GM18511 (cell line): ENCODE measurements around the gene KLHL26.
A peak's percentile ranks its signal among the peaks of the same experiment; 100 is the strongest.

Experiments
- ATAC-seq: cut with Tn5 transposase; IDR thresholded peaks from one replicate; pipeline ENCODE4 v1.9.1; 2021; ENCODE audit warnings: mild to moderate bottlenecking, moderate library complexity; ENCODE audit not compliant: unreplicated experiment

Gene KLHL26

DNA sequence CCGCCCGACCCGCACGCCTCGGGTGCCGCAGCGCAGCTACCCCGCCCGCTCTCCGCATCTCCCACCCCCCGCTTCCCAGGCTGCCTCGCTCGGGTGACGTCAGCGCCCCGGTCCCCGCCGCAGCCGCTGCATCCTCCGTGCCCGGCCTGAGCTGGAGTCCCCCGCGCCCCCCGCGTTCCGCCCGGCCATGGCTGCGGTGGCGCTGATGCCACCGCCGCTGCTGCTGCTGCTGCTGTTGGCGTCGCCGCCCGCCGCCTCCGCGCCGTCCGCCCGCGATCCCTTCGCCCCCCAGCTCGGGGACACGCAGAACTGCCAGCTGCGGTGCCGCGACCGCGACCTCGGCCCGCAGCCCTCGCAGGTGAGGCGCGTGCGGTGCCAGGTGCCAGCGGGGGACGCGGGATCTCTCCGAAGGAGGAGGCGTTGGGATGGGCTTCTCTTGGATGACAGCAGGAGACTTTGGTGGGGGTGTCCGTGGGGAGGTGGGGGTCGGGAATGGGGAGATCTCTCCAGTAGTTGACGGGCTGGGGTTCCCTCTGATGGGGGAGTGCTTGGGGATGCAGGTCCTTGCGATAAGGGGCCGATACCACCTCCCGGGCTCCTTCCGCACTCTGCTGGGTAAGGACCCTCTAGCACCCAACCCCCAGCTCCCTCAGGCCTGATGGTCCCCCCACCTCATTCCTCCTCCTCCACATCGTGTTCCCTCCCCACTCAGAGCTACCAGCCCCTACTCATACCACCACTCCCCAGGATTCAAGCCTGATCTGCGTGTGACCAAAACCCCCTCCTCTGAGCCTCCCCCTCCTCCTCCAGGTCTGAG lies 23.8 kb upstream of the KLHL26 start, which contains the start of gene TMEM59L:
Gene TMEM59L, plus strand, starts transcription at position 99 of the 817 bp plus-strand sequence. Its CDS starts 89 bp downstream, at position 188.
- ATAC-seq: no peak

DNA sequence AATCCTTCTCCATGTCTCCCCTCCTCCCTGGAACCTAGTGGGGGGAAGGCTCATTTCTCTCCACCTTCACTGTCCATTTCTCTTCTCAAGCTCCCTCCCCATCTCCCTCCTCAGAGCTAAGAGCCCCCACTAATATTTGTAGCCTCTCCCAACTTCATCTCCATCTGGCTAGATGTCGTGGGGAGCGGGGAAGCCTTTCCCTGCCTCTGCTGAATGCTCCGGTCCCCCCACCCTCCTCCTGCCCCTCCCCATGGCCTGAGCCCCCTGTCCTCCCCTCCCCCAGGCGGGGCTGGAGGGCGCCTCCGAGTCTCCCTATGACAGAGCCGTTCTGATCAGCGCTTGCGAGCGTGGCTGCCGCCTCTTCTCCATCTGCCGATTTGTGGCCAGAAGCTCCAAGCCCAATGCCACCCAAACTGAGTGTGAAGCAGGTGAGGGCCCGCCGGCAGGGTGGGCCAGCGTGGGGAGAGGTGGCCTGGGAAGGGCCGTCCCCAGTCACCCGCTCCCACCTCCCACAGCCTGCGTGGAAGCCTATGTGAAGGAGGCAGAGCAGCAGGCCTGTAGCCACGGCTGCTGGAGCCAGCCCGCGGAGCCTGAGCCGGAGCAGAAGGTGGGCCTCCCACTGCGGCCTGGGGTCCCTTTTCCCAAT lies 23.1 kb upstream of the KLHL26 start:
- ATAC-seq: no peak

DNA sequence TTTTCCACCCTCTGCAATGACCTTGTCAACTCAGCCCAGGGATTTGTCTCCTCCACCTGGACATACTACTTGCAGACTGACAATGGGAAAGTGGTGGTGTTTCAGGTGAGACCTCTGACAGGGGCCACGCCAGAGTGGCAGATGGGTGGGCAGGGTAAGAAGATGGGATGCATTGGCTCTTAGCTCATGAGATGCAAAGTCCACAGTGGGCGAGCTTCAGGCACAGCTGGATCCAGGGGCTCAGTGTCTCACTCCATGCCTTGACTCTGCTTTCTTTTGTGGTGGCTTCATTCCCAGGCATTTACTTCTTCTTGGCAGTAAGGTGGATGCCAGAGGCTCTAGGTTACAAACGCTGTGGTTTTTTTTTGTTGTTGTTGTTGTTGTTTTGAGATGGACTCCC lies 20.8 kb upstream of the KLHL26 start:
- ATAC-seq: no peak

DNA sequence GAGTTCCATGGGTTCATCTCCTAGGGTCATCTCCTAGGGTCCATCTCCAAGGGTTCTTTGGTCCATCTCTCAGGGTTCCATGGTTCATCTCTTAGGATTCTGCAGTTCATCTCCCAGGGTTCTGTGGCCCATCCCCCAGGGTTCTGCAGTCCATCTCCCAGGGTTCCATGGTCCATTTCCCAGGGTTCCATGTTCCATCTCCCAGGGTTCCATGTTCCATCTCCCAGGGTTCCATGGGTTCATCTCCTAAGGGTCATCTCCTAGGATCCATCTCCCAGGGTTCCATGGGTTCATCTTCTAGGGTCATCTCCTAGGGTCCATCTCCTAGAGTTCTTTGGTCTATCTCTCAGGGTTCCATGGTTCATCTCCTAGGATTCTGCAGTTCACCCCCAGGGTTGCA lies 19.3 kb upstream of the KLHL26 start:
- ATAC-seq: no peak

DNA sequence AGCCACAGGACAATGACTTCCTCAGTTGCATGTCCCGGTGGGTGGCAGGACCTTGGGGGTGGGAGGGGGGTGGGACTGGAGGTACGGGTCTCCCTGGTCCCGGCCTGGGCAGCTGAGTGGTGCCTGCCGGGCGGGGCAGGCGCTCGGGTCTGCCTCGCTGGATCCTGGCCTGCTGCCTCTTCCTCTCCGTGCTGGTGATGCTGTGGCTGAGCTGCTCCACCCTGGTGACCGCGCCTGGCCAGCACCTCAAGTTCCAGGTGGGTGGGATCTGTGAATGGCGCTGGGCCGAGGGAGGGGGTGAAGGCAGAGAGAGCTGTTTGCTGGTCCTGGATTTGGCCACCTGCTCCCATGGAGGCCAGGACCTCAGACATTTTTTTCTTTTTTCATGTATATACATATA lies 18.6 kb upstream of the KLHL26 start:
- no peak for ATAC-seq

DNA sequence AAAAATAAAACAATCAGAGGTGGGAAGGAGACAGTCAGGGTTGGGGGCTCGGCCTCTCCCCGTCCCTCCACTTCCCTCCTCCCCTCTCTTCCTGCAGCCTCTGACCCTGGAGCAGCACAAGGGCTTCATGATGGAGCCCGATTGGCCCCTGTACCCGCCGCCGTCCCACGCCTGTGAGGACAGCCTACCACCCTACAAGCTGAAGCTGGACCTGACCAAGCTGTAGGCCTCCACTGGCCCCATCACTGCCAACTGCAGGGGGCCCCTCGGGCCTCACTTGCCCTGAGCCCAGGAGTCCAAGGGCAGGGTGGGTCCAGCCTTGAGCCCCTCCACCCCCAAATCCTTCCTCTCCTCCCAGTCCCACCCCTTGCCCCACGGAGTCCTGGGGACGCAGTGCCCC lies 16.5 kb upstream of the KLHL26 start:
- no peak for ATAC-seq

DNA sequence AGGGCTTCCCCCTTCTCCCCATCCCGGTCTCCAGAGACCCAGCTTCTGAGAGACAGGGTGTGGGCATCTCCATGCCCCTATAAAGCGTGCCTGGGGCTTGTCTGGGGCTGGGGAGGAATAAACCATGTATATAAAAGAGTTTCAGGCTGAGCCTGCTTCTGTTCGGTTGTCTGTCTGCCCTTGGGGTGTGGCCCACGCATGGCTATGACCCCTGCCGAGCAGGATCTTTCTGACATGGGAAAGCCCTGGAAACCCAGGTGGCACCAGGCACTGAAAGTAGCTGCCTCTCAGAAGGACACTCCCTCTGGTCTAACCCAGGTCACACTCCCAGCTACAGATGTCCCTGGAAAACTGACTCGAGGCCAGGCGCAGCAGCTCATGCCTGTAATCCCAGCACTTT lies 15.9 kb upstream of the KLHL26 start:
- no peak for ATAC-seq

DNA sequence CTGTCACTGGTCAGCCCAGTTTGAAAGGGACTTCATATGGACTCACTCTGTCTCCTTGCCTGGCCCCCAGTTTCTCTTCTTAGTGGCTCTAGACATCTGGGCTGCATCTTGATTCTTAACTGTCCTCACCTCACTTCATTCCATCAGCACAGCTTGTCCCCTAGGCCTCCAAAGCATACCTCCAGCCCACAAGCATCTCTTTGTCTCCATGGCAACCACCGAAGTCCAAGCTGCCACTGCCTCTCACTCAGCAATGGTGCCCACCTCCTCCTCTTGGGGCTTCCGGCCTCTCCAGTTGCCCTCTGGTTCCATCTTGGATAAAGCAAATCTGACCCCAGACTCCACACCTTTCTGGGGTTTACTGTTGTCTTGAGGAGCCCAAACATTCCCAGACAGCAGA lies 9.9 kb upstream of the KLHL26 start:
- no peak for ATAC-seq

DNA sequence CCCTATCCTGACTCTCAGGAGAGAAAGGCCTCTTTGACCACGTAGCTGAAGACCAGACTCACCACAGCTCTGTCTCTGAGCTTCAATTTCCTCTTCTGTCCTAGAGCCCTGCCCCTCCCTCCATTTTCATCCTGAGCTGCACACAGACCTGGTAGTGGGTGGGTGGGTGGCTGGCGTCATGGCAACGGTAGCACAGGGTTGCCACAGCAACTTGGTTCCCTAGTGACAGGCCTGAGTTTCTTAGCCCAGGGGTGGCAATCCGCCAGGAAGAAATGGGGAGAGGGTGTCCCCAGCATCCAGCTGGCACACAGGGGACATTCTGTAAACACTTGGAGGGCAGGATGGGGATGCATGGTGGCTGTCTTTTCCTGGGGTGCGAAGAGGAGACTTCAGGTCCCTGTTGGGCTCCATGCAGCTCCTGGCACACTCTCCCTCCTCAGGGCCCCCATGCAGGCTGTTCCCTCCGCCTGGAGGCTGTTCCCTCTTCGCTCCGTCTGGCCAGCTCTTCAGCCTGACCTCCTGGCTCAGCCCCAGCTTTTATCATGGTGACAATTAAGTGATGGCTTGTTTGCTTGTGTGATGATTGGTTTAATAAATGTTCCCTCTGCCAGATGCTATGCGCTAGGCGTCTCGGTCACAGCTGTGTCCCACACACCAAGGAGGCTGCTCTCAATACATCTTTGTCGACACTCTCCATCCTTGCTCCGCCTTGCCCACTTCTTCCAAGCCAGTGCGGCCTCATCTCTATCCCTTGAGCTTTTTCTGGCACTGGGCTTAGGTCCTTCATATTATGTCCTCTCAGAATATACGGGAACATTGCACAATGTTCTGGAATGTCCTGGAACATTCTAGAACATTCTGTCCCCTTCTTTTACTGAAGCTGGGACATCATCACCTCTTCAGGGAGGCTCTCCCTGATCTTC lies 7.4 kb upstream of the KLHL26 start:
- ATAC-seq: no peak

DNA sequence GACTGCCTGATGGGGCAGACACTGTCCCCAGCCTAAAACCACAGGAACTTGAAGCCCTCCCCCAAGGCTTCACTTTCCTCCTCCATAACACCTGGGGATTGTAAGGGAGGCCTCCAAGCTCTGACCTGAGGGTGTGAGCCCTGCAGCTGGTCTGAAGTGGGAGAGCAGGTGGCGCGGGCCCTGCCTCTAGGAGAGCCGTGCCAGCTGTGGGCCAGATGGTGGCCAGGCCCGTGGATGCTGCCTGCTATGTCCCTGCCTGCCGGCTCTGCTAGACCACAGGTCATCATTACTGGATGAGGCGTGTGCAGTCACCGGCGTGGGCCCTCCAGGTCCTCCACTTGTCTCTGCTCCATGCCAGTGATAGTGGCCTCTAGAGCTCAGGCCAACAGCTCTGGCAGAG lies 3.5 kb upstream of the KLHL26 start:
- no peak for ATAC-seq

DNA sequence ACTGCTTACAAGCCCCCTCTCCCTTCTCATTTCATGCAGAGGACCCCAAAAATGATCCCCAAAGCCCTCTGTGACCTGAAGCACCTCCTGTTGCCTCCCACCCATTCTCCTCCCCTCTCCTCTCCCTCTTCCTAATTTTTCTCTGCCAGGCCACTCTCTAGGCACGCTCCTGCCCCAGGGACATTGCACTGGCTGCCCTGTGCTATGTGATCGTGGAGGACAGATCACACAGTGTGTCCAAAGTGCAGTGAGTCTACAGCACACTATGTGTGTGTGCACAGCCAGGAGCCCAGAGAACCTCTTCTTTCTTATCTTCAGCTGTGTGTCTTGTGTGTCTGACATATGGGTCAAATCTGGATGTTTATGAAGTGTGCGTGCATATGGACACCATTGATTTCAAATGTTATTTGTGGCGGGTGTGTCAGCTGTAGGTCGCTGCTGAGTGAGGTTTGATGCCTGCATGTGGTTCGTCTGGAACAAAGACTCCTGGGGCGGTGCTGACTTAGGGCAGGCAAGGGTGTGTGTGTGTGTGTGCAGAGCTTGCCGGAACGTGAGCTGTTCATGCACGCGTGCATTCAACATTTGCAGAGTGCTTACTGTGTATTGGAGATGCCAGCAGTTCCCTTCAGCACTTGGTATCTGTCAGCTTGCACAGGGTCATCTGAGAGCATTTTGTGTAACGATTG lies 2.1 kb upstream of the KLHL26 start:
- ATAC-seq: no peak

DNA sequence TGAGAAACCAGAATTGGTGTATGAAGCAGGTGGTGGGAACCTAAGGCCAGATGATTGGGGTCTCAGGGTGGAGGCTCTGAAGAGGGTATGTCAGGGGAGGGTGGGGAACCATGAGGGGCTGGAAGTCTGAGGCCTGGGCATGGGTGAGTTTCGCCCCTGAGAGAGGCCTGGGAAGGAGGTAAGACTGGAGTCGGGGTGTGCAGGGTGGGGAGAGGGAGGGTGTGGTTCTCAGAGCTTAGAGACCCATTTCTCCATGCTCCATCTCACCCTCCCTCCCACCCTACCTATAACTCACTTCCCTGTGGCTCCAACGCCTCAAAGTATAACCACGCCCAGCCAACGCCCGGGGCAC lies 1.0 kb upstream of the KLHL26 start:
- no peak for ATAC-seq

DNA sequence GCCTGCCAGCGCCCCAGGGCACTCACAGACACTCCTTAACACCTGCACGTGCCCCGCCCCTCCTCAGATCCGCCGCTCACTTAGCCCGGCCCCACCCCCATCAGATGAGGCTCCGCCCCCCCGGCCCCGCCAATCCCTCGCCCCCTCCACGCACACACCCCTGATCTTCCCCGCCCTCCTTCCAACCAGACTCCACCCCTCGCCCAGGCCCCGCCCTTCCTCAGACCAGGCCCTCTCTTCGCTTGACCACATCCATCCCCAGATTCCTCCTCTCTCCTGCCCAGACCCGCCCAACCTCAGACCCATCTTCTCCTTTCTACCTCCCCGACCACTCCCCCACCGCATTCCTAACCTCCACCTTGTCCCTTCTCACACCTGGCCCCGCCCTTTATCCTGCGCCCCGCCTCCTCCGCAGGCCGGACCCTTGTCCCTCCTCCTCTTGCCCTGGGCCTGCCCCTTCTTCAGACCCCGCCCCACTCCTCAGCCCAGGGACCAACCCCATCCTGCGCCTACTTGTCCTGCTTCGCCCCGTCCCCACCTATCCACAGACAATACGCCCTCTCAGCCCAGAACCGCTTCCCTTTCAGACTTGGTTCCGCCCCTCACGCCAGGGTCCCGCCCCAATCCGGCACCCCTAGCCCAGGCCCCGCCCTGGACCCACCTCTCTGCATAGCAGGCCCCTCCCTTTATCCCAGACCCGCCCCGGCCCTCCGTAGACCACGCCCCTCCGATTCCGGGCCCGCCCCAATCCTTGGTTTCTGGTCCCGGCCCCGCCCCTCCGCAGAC lies 452 bp upstream of the KLHL26 start:
- ATAC-seq: peak; percentile 88

DNA sequence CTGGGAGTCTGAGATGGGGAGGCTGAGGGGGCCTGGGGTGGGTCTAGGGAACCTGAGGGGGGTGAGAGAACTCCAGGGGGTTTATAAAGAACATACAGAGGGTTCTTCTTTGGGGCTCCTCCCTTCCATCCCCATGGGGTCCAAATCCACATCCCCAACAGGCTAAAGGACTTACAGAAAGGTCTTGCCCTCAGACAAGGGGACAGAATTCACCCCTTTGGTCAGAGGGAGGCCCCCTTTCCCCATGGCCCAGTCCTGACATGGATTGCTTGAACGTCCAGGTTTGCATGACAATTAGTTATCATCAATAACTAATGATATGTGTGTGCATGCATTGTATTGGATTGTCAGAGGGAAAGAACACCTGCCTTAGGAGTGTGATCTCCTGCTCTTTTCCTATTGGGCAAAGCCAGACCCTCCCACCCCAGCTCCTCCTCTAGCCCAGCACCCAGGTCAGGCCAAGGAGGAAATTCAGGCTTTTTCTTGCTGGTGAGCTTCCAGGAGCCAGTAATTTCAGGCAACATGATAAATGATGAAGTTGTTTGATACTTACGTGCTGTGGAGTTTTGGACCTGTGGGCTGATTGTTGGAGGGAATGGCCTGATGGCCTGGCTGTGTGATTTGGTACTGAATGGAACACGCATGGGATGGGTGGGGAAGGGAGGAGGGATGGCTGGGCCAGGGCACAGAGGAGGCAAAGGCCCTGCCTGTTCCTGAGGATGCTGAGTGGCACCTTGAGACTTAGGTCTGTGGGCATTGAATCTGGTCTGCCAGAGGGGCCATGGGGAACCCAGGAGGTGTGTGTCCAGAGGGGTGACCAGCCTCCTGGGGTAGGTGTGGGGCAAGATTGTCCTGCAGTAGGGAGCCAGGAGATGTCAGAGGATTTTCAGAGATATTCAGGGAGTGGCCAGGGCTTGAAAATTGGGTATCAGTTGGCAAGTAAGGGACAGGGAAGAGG lies 1.1 kb downstream of the KLHL26 start:
- no peak for ATAC-seq

DNA sequence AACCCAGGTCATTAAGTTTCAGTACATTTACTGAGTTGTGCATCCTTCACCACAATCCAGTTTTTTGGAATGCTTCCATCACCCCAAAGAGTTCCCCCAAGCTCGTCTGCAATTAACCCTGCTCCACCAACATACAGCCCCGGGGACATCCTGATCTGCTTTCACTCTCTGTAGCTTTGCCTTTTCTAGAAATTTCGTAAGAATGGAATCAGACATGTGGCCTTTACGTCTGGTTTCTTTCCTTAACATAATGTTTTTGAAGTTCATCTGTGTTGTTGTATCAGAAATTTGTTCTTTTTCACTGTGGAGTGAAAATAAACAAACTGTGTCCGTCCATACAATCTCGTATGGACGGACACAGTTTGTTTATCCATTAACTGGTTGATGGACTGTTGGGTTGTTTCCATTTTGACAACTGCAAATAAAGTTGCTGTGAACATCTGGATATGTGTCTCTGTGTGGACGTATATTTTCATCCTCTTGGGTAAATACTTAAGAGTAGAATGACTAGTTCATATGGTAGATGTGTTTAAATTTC lies 2.9 kb downstream of the KLHL26 start:
- no peak for ATAC-seq

DNA sequence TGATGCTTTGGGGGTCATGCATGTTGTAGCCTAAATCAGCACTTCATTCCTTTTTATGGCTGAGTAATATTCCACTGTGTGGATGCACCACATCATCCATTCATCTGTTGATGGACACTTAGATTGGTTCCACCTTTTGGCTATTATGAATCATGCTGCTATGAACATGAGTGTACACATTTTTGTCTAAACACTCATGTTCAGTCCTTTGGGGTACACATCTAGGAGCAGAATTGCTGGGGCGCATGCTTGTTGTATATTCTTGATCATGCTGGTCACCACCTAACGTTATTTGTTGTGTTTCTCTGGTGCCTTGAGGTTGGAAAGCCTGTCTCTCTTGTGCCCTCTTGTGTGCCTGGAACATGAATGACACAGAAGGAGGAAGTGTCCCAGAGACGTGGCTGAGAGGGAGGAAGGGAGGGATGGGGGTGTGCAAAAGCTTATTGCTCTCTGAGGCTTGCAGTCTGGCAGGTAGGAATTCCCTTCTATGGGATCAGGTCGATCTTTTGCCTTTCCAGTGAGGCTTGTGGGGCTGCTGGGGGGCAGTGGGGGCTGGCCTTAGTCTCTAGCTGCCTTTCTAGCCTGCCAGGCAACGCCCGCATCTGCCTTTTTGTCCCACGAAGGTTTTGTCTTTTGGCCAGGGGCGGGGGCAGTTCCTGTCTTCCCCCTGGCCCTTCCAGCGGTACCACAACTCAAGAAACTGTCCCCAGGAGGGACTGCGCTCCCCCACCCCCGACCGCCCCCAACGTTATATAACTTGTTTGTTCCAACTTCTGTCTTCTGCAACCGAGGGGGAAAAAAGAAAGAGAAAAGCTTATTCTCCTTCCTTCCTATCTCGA lies 7.6 kb downstream of the KLHL26 start:
- no peak for ATAC-seq

DNA sequence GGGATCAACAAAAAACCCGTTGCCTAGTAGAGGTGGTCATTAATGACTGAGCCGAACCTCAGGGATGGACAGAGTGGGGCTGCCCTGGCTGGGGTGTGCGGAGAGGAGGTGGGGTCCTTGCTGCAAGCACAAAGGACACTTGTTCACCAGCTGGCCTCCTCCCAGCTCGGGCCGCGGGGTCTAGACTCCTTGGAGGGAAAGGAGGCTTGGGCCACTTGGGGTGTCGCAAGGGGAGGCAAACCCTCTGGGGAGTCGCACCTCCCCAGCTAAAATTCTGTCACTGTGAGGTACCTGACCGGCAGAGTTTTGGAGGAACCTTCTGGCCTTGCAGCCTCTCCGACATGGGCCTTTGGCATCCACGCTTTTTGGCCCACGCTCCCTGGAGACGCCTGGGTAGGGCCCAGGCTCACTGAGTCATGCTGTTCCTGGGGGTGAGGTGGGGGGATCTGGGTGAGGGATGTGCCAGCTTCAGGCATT lies 8.2 kb downstream of the KLHL26 start:
- ATAC-seq: no peak
